Mesendoderm (in vitro differentiated cells): ENCODE results near the gene PLEKHO2.
A peak's percentile ranks its signal among the peaks of the same experiment; 100 is the strongest.

Experiments
- DNase-seq: peaks from one replicate; pipeline ENCODE4 v3.0.0; 2013
- H2AK5ac ChIP-seq: 2 replicates; pipeline ENCODE4 v1.6.1; 2013; ENCODE audit warnings: low read length, inconsistent platforms
- H2BK120ac ChIP-seq: 2 replicates; pipeline ENCODE4 v1.6.1; 2013; ENCODE audit warnings: low read depth, mild to moderate bottlenecking, low read length, moderate library complexity, mixed read lengths
- H2BK15ac ChIP-seq: replicated peaks from 2 replicates; pipeline ENCODE4 v1.6.1; 2013; ENCODE audit warnings: low read depth, mild to moderate bottlenecking, moderate library complexity
- H2BK5ac ChIP-seq: 2 replicates; pipeline ENCODE4 v1.6.1; 2013; ENCODE audit warnings: low read length, inconsistent platforms
- H3K18ac ChIP-seq: 2 replicates; pipeline ENCODE4 v1.6.1; 2013; ENCODE audit warnings: mild to moderate bottlenecking, low read length, mixed read lengths
- H3K23ac ChIP-seq: one replicate; pipeline ENCODE4 v1.6.1; 2013; ENCODE audit warnings: low read length
- H3K27ac ChIP-seq: 2 replicates; pipeline ENCODE4 v1.5.1; 2013; ENCODE audit warnings: low read depth, mild to moderate bottlenecking, inconsistent platforms, low read length, moderate library complexity
- H3K27me3 ChIP-seq: 2 replicates; pipeline ENCODE4 v1.6.1; 2013; ENCODE audit warnings: low read length, control low read depth, mild to moderate bottlenecking, inconsistent platforms; ENCODE audit not compliant: insufficient read depth, poor library complexity
- H3K36me3 ChIP-seq: 2 replicates; pipeline ENCODE4 v1.6.1; 2013; ENCODE audit warnings: low read length, inconsistent platforms; ENCODE audit not compliant: control insufficient read depth, insufficient read depth
- H3K4ac ChIP-seq: one replicate; pipeline ENCODE4 v1.6.1; 2013; ENCODE audit warnings: low read depth, mild to moderate bottlenecking, low read length, moderate library complexity
- H3K4me1 ChIP-seq: 2 replicates; pipeline ENCODE4 v1.6.1; 2013; ENCODE audit warnings: low read depth, low read length, inconsistent platforms; ENCODE audit not compliant: control insufficient read depth
- H3K4me2 ChIP-seq: 2 replicates; pipeline ENCODE4 v1.6.1; 2013; ENCODE audit warnings: low read length
- H3K4me3 ChIP-seq: 2 replicates; pipeline ENCODE4 v1.5.1; 2013; ENCODE audit warnings: mild to moderate bottlenecking, low read length
- H3K56ac ChIP-seq: one replicate; pipeline ENCODE4 v1.6.1; 2013; ENCODE audit warnings: low read length
- H3K79me1 ChIP-seq: 2 replicates; pipeline ENCODE4 v1.6.1; 2013; ENCODE audit warnings: low read length, inconsistent platforms
- H3K79me2 ChIP-seq: 2 replicates; pipeline ENCODE4 v1.6.1; 2013; ENCODE audit warnings: mild to moderate bottlenecking, low read length; ENCODE audit not compliant: control insufficient read depth, insufficient read depth
- H3K9ac ChIP-seq: 2 replicates; pipeline ENCODE4 v1.6.1; 2013; ENCODE audit warnings: low read length, inconsistent platforms
- H4K5ac ChIP-seq: one replicate; pipeline ENCODE4 v1.6.1; 2013; ENCODE audit warnings: low read length
- H4K8ac ChIP-seq: one replicate; pipeline ENCODE4 v1.6.1; 2013; ENCODE audit warnings: low read depth, mild to moderate bottlenecking, control low read depth, low read length, moderate library complexity
- WGBS: extraction: QIAGEN DNeasy Blood & Tissue Kit; methylation state at CpG from one replicate; pipeline ENCODE4 v1.1.7; 2013; ENCODE audit warnings: low lambda C conversion rate, missing lambda C conversion rate; ENCODE audit not compliant: insufficient coverage; ENCODE audit errors: extremely low coverage; 5-methylcytosine and 5-hydroxymethylcytosine counted together

Gene PLEKHO2

DNA sequence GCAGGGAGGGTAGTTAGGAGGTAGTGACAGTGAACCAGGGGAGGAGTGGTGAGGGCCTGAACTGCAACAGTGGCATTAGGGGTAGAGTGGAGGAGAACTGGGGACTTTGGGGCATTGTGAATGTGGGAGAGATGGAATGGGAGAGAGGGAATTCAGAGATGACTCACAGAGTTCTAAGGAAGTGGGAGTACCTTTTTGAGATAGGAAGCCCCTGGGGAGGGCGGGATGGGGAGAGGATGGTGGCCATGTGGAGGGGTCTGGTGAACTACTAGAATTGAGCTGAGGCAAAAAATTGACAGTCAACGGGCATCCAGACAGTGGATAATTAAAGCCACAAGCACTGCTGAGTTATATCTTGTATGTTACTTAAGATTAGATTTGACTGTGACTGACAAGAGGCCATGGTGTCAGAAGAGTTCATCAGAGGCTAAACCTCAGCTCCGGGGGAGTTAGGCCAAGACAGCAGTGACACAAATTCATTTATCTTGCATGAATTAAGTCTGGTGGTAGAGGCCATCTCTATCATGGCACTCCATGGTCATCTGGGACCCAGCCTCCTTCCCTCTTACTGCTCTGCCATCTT lies 34.0 kb downstream of the PLEKHO2 start:
- no peak overlapping the region for H4K5ac ChIP-seq
- H3K79me1 ChIP-seq: no peaks in the 10 kb centered on the region
- H3K9ac ChIP-seq: no peak overlapping the region
- H3K4me2 ChIP-seq: no peak overlapping the region
- H2BK15ac ChIP-seq: no peak overlapping the region
- WGBS: no CpG with 5 or more reads among the region's 3 CpGs
- H3K18ac ChIP-seq: peak overlapping the region; percentile 4
- H4K8ac ChIP-seq: no peak overlapping the region
- H3K56ac ChIP-seq: peak overlapping the region; percentile 22
- no peaks in the 10 kb centered on the region for H3K79me2 ChIP-seq
- H2BK120ac ChIP-seq: peak overlapping the region; percentile 46
- no peak for DNase-seq
- no peak overlapping the region for H2BK5ac ChIP-seq
- no peak overlapping the region for H3K23ac ChIP-seq
- peak overlapping the region; percentile 8 for H3K4ac ChIP-seq
- H2AK5ac ChIP-seq: no peak overlapping the region
- no peaks in the 10 kb centered on the region for H3K36me3 ChIP-seq
- no peak overlapping the region for H3K4me3 ChIP-seq
- H3K27ac ChIP-seq: no peak overlapping the region
- no peaks in the 10 kb centered on the region for H3K27me3 ChIP-seq
- peaks cover 8% of the 10 kb centered on the region for H3K4me1 ChIP-seq

DNA sequence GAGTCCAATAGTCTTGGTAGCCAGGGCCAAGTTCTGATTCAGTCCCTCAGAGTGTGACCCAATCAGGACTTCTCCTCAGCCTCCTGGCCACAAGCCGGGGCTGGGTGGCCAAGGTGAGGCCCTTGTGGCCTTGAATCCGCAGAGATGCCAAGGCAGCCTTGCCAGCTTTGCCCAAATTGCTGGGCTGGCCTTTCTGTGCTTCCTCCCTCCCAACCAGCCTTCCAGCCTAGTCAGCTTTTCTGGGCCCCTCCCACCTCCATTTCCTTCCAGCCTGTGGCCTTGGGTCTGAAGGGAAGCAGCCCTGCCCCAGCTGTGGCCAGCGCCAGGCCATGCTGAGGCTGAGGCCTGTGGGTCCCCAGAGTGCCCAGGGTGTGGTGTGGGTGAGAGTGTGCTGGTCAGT lies 35.7 kb downstream of the PLEKHO2 start:
- DNase-seq: no peak
- Histone ChIP-seq H3K4ac (no peak overlapping the region), H3K36me3 (no peaks in the 10 kb centered on the region), H3K4me2 (no peak overlapping the region), H2AK5ac (no peak overlapping the region), H2BK5ac (no peak overlapping the region), H2BK15ac (no peak overlapping the region), H3K9ac (peak overlapping the region; percentile 38), H2BK120ac (no peak overlapping the region), H4K5ac (no peak overlapping the region), H3K79me2 (no peaks in the 10 kb centered on the region), H3K23ac (no peak overlapping the region), H3K18ac (no peak overlapping the region), H3K56ac (peak overlapping the region; percentile 62), H3K4me1 (peaks cover 8% of the 10 kb centered on the region), H3K4me3 (no peak overlapping the region), H3K27ac (no peak overlapping the region), H3K79me1 (no peaks in the 10 kb centered on the region), H4K8ac (no peak overlapping the region), H3K27me3 (no peaks in the 10 kb centered on the region)
- no CpG with 5 or more reads among the region's 3 CpGs for WGBS

DNA sequence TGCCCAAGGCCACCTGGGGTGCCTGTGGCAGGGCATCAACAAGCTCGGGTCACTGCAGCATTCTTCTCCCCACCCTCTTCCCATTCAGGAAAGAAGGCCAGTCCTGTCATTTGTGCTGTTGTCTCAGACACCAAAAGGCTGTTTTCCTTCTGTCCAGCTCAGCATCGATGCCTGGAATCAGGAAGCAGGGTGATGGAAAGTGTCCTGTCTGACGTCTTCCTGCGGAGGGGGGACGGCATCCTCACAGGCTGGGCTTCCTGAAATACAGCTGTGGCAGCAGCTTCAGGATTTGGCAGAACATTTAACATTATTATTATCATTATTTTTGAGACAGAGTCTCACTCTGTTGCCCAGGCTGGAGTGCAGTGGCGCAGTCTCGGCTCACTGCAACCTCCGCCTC lies 37.0 kb downstream of the PLEKHO2 start:
- Histone ChIP-seq H3K79me1 (no peaks in the 10 kb centered on the region), H3K56ac (no peak overlapping the region), H2BK15ac (no peak overlapping the region), H2AK5ac (no peak overlapping the region), H3K27me3 (no peaks in the 10 kb centered on the region), H3K36me3 (no peaks in the 10 kb centered on the region), H3K4me2 (no peak overlapping the region), H4K5ac (no peak overlapping the region), H3K4ac (no peak overlapping the region), H3K18ac (no peak overlapping the region), H2BK5ac (no peak overlapping the region), H4K8ac (no peak overlapping the region), H3K9ac (no peak overlapping the region), H3K79me2 (no peaks in the 10 kb centered on the region), H3K27ac (no peak overlapping the region), H3K4me1 (peaks cover 6% of the 10 kb centered on the region), H3K23ac (no peak overlapping the region), H2BK120ac (no peak overlapping the region), H3K4me3 (no peak overlapping the region)
- no CpG with 5 or more reads among the region's 8 CpGs for WGBS
- DNase-seq: no peak

DNA sequence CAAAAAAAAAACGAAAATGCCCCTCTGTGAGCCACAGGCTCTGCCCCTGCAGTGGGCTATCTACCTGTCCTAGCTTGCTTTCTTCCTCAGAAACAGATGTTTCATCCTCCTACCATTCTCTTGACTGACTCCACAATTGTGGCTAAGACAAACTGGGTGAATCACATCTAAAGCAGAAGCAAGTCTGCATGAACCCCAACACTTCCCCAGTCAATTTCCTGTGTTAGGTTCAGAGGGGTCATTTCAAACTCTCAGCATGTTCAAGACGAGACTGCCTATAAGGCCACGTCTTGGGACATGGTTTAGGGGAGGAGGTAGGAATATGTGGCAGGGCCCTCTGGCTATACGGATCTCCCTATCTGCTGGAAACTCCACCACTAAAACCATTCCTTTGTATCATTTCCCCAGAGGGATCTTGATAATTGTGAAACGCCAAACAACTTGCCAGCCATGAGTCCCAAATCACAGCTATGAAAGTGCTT lies 41.4 kb downstream of the PLEKHO2 start:
- no peak overlapping the region for H3K9ac ChIP-seq
- no peak overlapping the region for H4K8ac ChIP-seq
- no peak overlapping the region for H3K4me2 ChIP-seq
- H3K27me3 ChIP-seq: no peaks in the 10 kb centered on the region
- no peaks in the 10 kb centered on the region for H3K4me1 ChIP-seq
- DNase-seq: no peak
- no peak overlapping the region for H2BK120ac ChIP-seq
- H2BK15ac ChIP-seq: no peak overlapping the region
- no peak overlapping the region for H3K18ac ChIP-seq
- no peak overlapping the region for H3K4me3 ChIP-seq
- no peak overlapping the region for H2AK5ac ChIP-seq
- H4K5ac ChIP-seq: no peak overlapping the region
- no peak overlapping the region for H3K27ac ChIP-seq
- H3K56ac ChIP-seq: no peak overlapping the region
- no peak overlapping the region for H3K4ac ChIP-seq
- no peak overlapping the region for H2BK5ac ChIP-seq
- H3K36me3 ChIP-seq: no peaks in the 10 kb centered on the region
- H3K23ac ChIP-seq: no peak overlapping the region
- H3K79me1 ChIP-seq: no peaks in the 10 kb centered on the region
- H3K79me2 ChIP-seq: no peaks in the 10 kb centered on the region
- no CpG with 5 or more reads among the region's 5 CpGs for WGBS

DNA sequence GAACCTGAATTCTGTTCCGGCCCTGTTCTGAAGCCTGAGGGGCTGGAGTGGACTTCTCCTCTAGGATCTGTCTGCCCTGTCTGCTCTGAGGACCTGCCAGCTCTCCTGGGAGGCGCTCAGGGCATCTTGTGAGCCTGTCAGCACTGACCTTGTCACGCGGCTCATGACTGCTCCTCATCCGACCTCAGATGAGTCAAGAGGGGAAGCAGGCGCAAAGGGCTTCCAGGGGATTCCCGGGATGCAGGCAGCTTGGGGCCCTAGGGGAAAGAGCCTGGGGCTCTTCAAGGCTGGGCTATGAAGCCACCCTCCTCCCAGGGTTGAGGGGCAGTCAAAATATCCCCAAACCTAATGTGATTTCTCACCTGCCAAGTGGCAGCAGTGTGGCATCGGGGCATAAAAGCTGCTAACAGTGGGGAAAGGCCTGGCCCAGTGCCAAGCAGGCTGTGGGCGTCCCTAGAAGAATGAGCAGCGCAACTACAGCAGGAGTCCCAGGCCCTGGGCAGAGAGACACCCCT lies 42.3 kb downstream of the PLEKHO2 start:
- Histone ChIP-seq H3K27ac (no peak overlapping the region), H3K4me3 (no peak overlapping the region), H3K18ac (no peak overlapping the region), H3K9ac (no peak overlapping the region), H3K56ac (no peak overlapping the region), H2BK15ac (no peak overlapping the region), H3K4me1 (no peaks in the 10 kb centered on the region), H2BK120ac (no peak overlapping the region), H3K79me1 (no peaks in the 10 kb centered on the region), H3K36me3 (no peaks in the 10 kb centered on the region), H4K8ac (no peak overlapping the region), H4K5ac (no peak overlapping the region), H3K27me3 (no peaks in the 10 kb centered on the region), H2AK5ac (no peak overlapping the region), H2BK5ac (no peak overlapping the region), H3K4me2 (no peak overlapping the region), H3K23ac (no peak overlapping the region), H3K79me2 (no peaks in the 10 kb centered on the region), H3K4ac (no peak overlapping the region)
- no CpG with 5 or more reads among the region's 10 CpGs for WGBS
- DNase-seq: no peak

- Histone ChIP-seq H3K36me3 (no peaks in the 10 kb centered on the region), H3K27ac (no peak overlapping the region), H2BK5ac (no peak overlapping the region), H3K27me3 (no peaks in the 10 kb centered on the region), H2BK120ac (no peak overlapping the region), H3K79me2 (no peaks in the 10 kb centered on the region), H4K8ac (no peak overlapping the region), H3K56ac (no peak overlapping the region), H3K4me1 (no peaks in the 10 kb centered on the region), H3K4me3 (no peak overlapping the region), H3K4me2 (no peak overlapping the region), H3K4ac (no peak overlapping the region), H3K79me1 (no peaks in the 10 kb centered on the region), H3K23ac (no peak overlapping the region), H2BK15ac (no peak overlapping the region), H2AK5ac (no peak overlapping the region), H3K18ac (no peak overlapping the region), H3K9ac (no peak overlapping the region), H4K5ac (no peak overlapping the region)
- DNase-seq: no peak
- WGBS: no CpG with 5 or more reads among the region's 5 CpGs
Observed at GRCh38 chr15:64884679-64885078, 43.0 kb downstream of the PLEKHO2 start.
